Activated B cell treated with CpG ODN at 0.5 μM for 24 hours (primary cell): ENCODE measurements around the gene PPP6R2. TPM values are rescaled to one million over a fixed set of nuclear protein-coding genes. Genes with fewer than 3 reads are reported as not detected.

Experiments used
- ATAC-seq: fragments of 200-7000 bp; cut with Tn5 transposase; one replicate; pipeline ENCODE4 v1.10.0; 2021; ENCODE audit warnings: low read depth, mild to moderate bottlenecking, moderate library complexity
- CTCF ChIA-PET: fragments of 350-600 bp; sonication (Branson Sonifier 250); formaldehyde crosslinking; loops from one replicate; lab custom pipeline; 2021; ENCODE audit warnings: antibody characterized with exemption; lab: Charles Lee
- POLR2A ChIA-PET: fragments of 350-600 bp; sonication (Branson Sonifier 250); formaldehyde crosslinking; loops from one replicate; lab custom pipeline; 2021; ENCODE audit warnings: antibody characterized with exemption; lab: Charles Lee
- DNase-seq: peaks from one replicate; pipeline ENCODE4 v3.0.0; 2022
- H3K27ac Mint-ChIP-seq: one replicate; pipeline ENCODE4 v1.8.0; 2020; ENCODE audit warnings: mixed read lengths
- H3K27me3 Mint-ChIP-seq: one replicate; pipeline ENCODE4 v1.8.0; 2021; ENCODE audit warnings: mixed read lengths
- H3K36me3 Mint-ChIP-seq: one replicate; pipeline ENCODE4 v1.8.0; 2021; ENCODE audit warnings: low read depth, mixed read lengths
- H3K4me1 Mint-ChIP-seq: one replicate; pipeline ENCODE4 v1.8.0; 2021; ENCODE audit warnings: mixed read lengths
- H3K4me3 Mint-ChIP-seq: one replicate; pipeline ENCODE4 v1.8.0; 2020; ENCODE audit warnings: mild to moderate bottlenecking, mixed read lengths
- H3K9me3 Mint-ChIP-seq: one replicate; pipeline ENCODE4 v1.8.0; 2020; ENCODE audit warnings: mixed read lengths
- CTCF ChIP-seq: fragments of 200-600 bp; IDR thresholded peaks from one replicate; pipeline ENCODE4 v1.8.0; 2022; ENCODE audit warnings: antibody characterized with exemption, mild to moderate bottlenecking
- intact Hi-C: fragments of 100-400 bp; cut with micrococcal nuclease; formaldehyde crosslinking; loops from one replicate; pipeline ENCODE4 v1.15.1; 2024
- total RNA-seq: library from RNA; stranded (reverse); gene quantifications from 2 replicates; pipeline ENCODE4 v1.2.3, GENCODE V29; 2022

Gene PPP6R2
- total RNA-seq, 1 donor from 2014 or later: 77.3 TPM

GRCh38 chr22:50297510-50298265, 45.4 kb upstream of the PPP6R2 start:
- no peak for TF ChIP-seq CTCF
- DNase-seq: no peak
- no peak overlapping the region for H3K27ac Mint-ChIP-seq
- peaks cover 4% of the 10 kb centered on the region for H3K27me3 Mint-ChIP-seq
- no peak for ATAC-seq
- H3K4me3 Mint-ChIP-seq: no peak overlapping the region
- intact Hi-C loops: no loop called here
- H3K4me1 Mint-ChIP-seq: peaks cover 53% of the 10 kb centered on the region
- H3K9me3 Mint-ChIP-seq: no peaks in the 10 kb centered on the region
- ChIA-PET POLR2A (no interaction called here), CTCF (no interaction called here)
- no peaks in the 10 kb centered on the region for H3K36me3 Mint-ChIP-seq

- no peak for TF ChIP-seq CTCF
- CTCF ChIA-PET: no interaction called here
- DNase-seq (no peak), ATAC-seq (no peak)
- Mint-ChIP-seq H3K4me1 (peaks cover 55% of the 10 kb centered on the region), H3K27ac (no peak overlapping the region), H3K27me3 (peaks cover 2% of the 10 kb centered on the region), H3K36me3 (no peaks in the 10 kb centered on the region), H3K9me3 (no peaks in the 10 kb centered on the region), H3K4me3 (no peak overlapping the region)
- intact Hi-C loops: no loop called here
- POLR2A ChIA-PET: no interaction called here
These were observed 44.9 kb upstream of the PPP6R2 start for GRCh38 chr22:50298266-50298637.

GRCh38 chr22:50298937-50299784, 44.0 kb upstream of the PPP6R2 start:
- TF ChIP-seq CTCF: no peak
- POLR2A ChIA-PET: no interaction called here
- intact Hi-C loops: no loop called here
- Mint-ChIP-seq H3K9me3 (no peaks in the 10 kb centered on the region), H3K36me3 (no peaks in the 10 kb centered on the region), H3K4me3 (peak overlapping the region; percentile 32), H3K27me3 (peaks cover 2% of the 10 kb centered on the region), H3K27ac (no peak overlapping the region), H3K4me1 (peaks cover 56% of the 10 kb centered on the region)
- ATAC-seq (peak; percentile 47), DNase-seq (no peak)
- CTCF ChIA-PET: no interaction called here

- DNase-seq: no peak
- TF ChIP-seq CTCF: no peak
- H3K27me3 Mint-ChIP-seq: peaks cover 2% of the 10 kb centered on the region
- intact Hi-C loops: loop anchor here (2.0 kb wide), 1 partner anchor 15 kb away; no protein-coding TSS in a partner anchor
- H3K9me3 Mint-ChIP-seq: no peaks in the 10 kb centered on the region
- CTCF ChIA-PET: no interaction called here
- ATAC-seq: no peak
- peaks cover 56% of the 10 kb centered on the region for H3K4me1 Mint-ChIP-seq
- no peaks in the 10 kb centered on the region for H3K36me3 Mint-ChIP-seq
- POLR2A ChIA-PET: interaction anchor here (0.9 to 3.0 kb wide), 2 partner anchors 15 to 108 kb away, joined by 4 to 15 read pairs; no protein-coding TSS in a partner anchor
- H3K27ac Mint-ChIP-seq: no peak overlapping the region
- no peak overlapping the region for H3K4me3 Mint-ChIP-seq
These were observed 43.1 kb upstream of the PPP6R2 start for GRCh38 chr22:50299785-50300619.
